ENCODE measurements around the gene SLC1A3.

Gene SLC1A3

GRCh38 chr5:36619012-36619635 is 12.7 kb downstream of the SLC1A3 start:
- in situ Hi-C loops (cut with HindIII; ENCODE audit: low pct_ligation_motif_present, low sequenced_read_pairs), result no loop called here

GRCh38 chr5:36621985-36622384 is 15.6 kb downstream of the SLC1A3 start:
- Histone ChIP-seq H3K27ac (no peak overlapping the region), H3K36me3 (replicated peaks) (no peaks in the 10 kb centered on the region), H3K4me3 (ENCODE audit: low read depth, low read length) (no peak overlapping the region), H3K27me3 (replicated peaks) (no peaks in the 10 kb centered on the region)
- TF ChIP-seq, protein P1, sequence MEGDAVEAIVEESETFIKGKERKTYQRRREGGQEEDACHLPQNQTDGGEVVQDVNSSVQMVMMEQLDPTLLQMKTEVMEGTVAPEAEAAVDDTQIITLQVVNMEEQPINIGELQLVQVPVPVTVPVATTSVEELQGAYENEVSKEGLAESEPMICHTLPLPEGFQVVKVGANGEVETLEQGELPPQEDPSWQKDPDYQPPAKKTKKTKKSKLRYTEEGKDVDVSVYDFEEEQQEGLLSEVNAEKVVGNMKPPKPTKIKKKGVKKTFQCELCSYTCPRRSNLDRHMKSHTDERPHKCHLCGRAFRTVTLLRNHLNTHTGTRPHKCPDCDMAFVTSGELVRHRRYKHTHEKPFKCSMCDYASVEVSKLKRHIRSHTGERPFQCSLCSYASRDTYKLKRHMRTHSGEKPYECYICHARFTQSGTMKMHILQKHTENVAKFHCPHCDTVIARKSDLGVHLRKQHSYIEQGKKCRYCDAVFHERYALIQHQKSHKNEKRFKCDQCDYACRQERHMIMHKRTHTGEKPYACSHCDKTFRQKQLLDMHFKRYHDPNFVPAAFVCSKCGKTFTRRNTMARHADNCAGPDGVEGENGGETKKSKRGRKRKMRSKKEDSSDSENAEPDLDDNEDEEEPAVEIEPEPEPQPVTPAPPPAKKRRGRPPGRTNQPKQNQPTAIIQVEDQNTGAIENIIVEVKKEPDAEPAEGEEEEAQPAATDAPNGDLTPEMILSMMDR (IDR thresholded peaks at IDR 0.05; ENCODE audit: low read depth, low read length, missing control alignments), result no peak
- DNase-seq, result no peak
- in situ Hi-C loops (cut with HindIII; ENCODE audit: low pct_ligation_motif_present, low sequenced_read_pairs), result no loop called here

More at GRCh38 chr5:36619012-36619635, 12.7 kb downstream of the SLC1A3 start:
- TF ChIP-seq, protein P1 (IDR thresholded peaks at IDR 0.05; ENCODE audit: low read depth, low read length, missing control alignments), result no peak
- DNase-seq, result no peak
- Histone ChIP-seq H3K27me3 (replicated peaks) (no peaks in the 10 kb centered on the region), H3K36me3 (replicated peaks) (no peaks in the 10 kb centered on the region), H3K4me3 (ENCODE audit: low read depth, low read length) (no peak overlapping the region), H3K27ac (no peak overlapping the region)

GRCh38 chr5:36623832-36624231 is 17.4 kb downstream of the SLC1A3 start:
- H3K27ac ChIP-seq, result no peak overlapping the region
- in situ Hi-C loops (cut with HindIII; ENCODE audit: low pct_ligation_motif_present, low sequenced_read_pairs), result no loop called here
- TF ChIP-seq, protein P1 (IDR thresholded peaks at IDR 0.05; ENCODE audit: low read depth, low read length, missing control alignments), result no peak

DNA sequence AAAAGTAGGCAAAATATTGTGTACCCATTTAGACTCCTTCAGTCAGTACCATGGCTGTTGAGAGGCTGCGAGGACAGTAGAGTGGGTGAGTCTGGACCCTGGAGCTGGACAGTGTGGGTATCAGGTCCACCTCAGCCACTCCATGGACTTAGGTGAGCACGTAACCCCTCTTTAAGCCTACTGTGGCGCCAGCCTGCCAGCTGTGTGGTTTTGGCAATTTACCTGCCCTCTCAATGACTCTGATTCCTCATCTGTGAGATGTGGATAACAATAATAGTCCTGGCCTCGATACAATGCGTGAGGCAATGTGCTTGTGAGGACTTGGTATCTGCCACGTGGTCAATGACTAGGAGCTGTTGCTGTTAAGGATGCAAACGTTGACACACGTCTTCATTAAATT is 17.9 kb downstream of the SLC1A3 start:
- Histone ChIP-seq H3K36me3 (replicated peaks) (no peaks in the 10 kb centered on the region), H3K27ac (no peak overlapping the region), H3K4me3 (ENCODE audit: low read depth, low read length) (no peak overlapping the region), H3K27me3 (replicated peaks) (no peaks in the 10 kb centered on the region)
- TF ChIP-seq, protein P1 (IDR thresholded peaks at IDR 0.05; ENCODE audit: low read depth, low read length, missing control alignments), result no peak
- in situ Hi-C loops (cut with HindIII; ENCODE audit: low pct_ligation_motif_present, low sequenced_read_pairs), result no loop called here
- DNase-seq, result no peak

More at GRCh38 chr5:36623832-36624231, 17.4 kb downstream of the SLC1A3 start:
- H3K36me3 ChIP-seq (replicated peaks), result no peaks in the 10 kb centered on the region
- no peak overlapping the region for H3K4me3 ChIP-seq (ENCODE audit: low read depth, low read length)
- DNase-seq, result no peak
- no peaks in the 10 kb centered on the region for H3K27me3 ChIP-seq (replicated peaks)

DNA sequence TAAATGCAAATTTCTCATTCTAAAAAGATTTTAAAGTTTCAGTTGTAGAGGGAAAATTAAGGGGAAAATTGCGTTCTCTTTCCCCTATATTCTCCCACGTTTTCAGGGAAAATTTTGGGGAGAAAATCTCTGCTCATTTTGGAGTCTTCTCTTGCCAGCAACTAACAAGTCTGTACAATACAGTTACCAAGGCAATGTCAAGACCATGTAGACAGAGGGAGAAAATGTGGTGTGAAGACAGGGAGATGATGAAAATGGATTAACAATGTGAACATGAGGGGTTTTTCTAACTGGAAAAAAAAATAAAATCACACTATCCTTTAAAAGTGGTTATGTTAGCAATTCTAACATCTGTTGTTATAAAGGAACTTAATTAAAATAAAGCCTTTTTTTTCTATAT is 22.3 kb downstream of the SLC1A3 start:
- H3K27me3 ChIP-seq (replicated peaks), result no peaks in the 10 kb centered on the region
- TF ChIP-seq, protein P1 (IDR thresholded peaks at IDR 0.05; ENCODE audit: low read depth, low read length, missing control alignments), result no peak
- no peak overlapping the region for H3K4me3 ChIP-seq (ENCODE audit: low read depth, low read length)
- no peak overlapping the region for H3K27ac ChIP-seq
- no peaks in the 10 kb centered on the region for H3K36me3 ChIP-seq (replicated peaks)
- in situ Hi-C loops (cut with HindIII; ENCODE audit: low pct_ligation_motif_present, low sequenced_read_pairs), result no loop called here
- no peak for DNase-seq

GRCh38 chr5:36629729-36630128 is 23.3 kb downstream of the SLC1A3 start:
- no peak overlapping the region for H3K27ac ChIP-seq
- TF ChIP-seq, protein P1 (IDR thresholded peaks at IDR 0.05; ENCODE audit: low read depth, low read length, missing control alignments), result no peak
- no peak for DNase-seq
- no peak overlapping the region for H3K4me3 ChIP-seq (ENCODE audit: low read depth, low read length)
- no peaks in the 10 kb centered on the region for H3K27me3 ChIP-seq (replicated peaks)
- no peaks in the 10 kb centered on the region for H3K36me3 ChIP-seq (replicated peaks)
- in situ Hi-C loops (cut with HindIII; ENCODE audit: low pct_ligation_motif_present, low sequenced_read_pairs), result no loop called here

All from brain microvascular endothelial cell (primary cell).